A549 treated with AZD9567 at 1 μM for 4 hours (cell line): Measurements from ENCODE around the gene EPHA5. TPM values are rescaled to one million over a fixed set of nuclear protein-coding genes. Genes with fewer than 3 reads are reported as not detected.

Source experiments
- total RNA-seq: library from RNA; stranded (reverse); fragments of 200-300 nt; extraction: Qiagen RNA extraction; gene quantifications from 5 replicates; pipeline ENCODE4 v1.2.3, GENCODE V29; 2022; ENCODE audit not compliant: insufficient read depth

Gene EPHA5
- 0.26 to 0.37 TPM (median 0.29 TPM) in 4 of 5 replicates, not detected in the other for total RNA-seq

GRCh38 chr4:65670331-65671031 lies at the start of gene EPHA5:
Gene EPHA5, minus strand, starts transcription at chr4:65670489. Its CDS starts 747 bp downstream, at chr4:65669742.

